K562 (cell line): ENCODE measurements around the gene GAB2. TPM values are rescaled to one million over a fixed set of nuclear protein-coding genes. Genes with fewer than 3 reads are reported as not detected.

Experiments used
- E4F1 ChIP-seq: fragments of 250-450 bp; sonication (Bioruptor Pico); IDR thresholded peaks from 2 replicates; pipeline ENCODE4 v1.5.0; 2021; ENCODE audit warnings: mild to moderate bottlenecking, borderline replicate concordance
- ELK3 ChIP-seq: fragments of 450-650 bp; formaldehyde crosslinking; IDR thresholded peaks from 2 replicates; pipeline ENCODE4 v1.4.0; 2020; ENCODE audit warnings: mild to moderate bottlenecking
- HCFC1 ChIP-seq: IDR thresholded peaks from 2 replicates; pipeline ENCODE4 v1.6.1; 2012; ENCODE audit warnings: low read depth, low read length, improper control_type of control experiment
- IRF2 ChIP-seq: sonication (generic); formaldehyde crosslinking; IDR thresholded peaks from 2 replicates; pipeline ENCODE4 v1.8.1; 2022; ENCODE audit warnings: mild to moderate bottlenecking, missing genetic modification reagents
- MGA ChIP-seq: fragments of 450-650 bp; IDR thresholded peaks from 2 replicates; pipeline ENCODE4 v1.6.1; 2016; ENCODE audit warnings: mild to moderate bottlenecking, moderate library complexity
- NFXL1 ChIP-seq: fragments of 450-650 bp; formaldehyde crosslinking; IDR thresholded peaks from 2 replicates; pipeline ENCODE4 v1.4.0; 2021; ENCODE audit warnings: mild to moderate bottlenecking
- OTX1 ChIP-seq: fragments of 450-650 bp; formaldehyde crosslinking; IDR thresholded peaks from 2 replicates; pipeline ENCODE4 v1.4.0; 2022; ENCODE audit warnings: mild to moderate bottlenecking
- SIRT6 ChIP-seq: IDR thresholded peaks from one replicate; pipeline ENCODE4 v1.6.1; 2012; ENCODE audit warnings: low read depth, mild to moderate bottlenecking, control low read depth, inconsistent platforms, low read length, moderate library complexity
- SNRNP70 ChIP-seq: fragments of 200-400 bp; formaldehyde crosslinking; optimal IDR thresholded peaks from 2 replicates; pipeline ENCODE3; 2017; ENCODE audit warnings: low read depth, low read length
- WHSC1 ChIP-seq: IDR thresholded peaks from one replicate; pipeline ENCODE4 v1.6.1; 2012; ENCODE audit warnings: low read length, control low read depth, inconsistent platforms
- ZNF316 ChIP-seq: fragments of 450-650 bp; IDR thresholded peaks from 2 replicates; pipeline ENCODE4 v1.6.1; 2016
- ZNF668 ChIP-seq: fragments of 250-450 bp; sonication (Bioruptor Pico); IDR thresholded peaks from 2 replicates; pipeline ENCODE4 v1.8.0; 2022; ENCODE audit warnings: mild to moderate bottlenecking, inconsistent platforms
- polyA plus RNA-seq, 8 experiments: library from polyadenylated mRNA; depleted of rRNA in 4 of 8; stranded (reverse) in 5 of 8; unstranded in 3 of 8; fragments of >200 nt; fragmentation: Nextera tagmentation in 2 of 8; fragmentation: Illumina TruSeq in 1 of 8; extraction: Ambion mirVana in 2 of 8; extraction: Trizol in 1 of 8; gene quantifications; 2 replicates each; pipeline versions ENCODE4 v1.2.1 to v1.2.3, GENCODE V29; 2011 to 2014; ENCODE audit warnings: inconsistent platforms in 1 of 8, missing spikeins in 1 of 8
- total RNA-seq, 7 experiments: library from RNA; depleted of rRNA in 6 of 7; stranded (reverse); fragments of >200 nt in 6 of 7; fragmentation: Illumina TruSeq in 2 of 7; extraction: Trizol in 2 of 7; gene quantifications; 2 replicates each; pipeline versions ENCODE4 v1.2.1 to v1.2.3, GENCODE V29; 2011 to 2021; ENCODE audit warnings: low replicate concordance in 1 of 7

The GAB2 gene
- total and polyA plus RNA-seq, 9 of the 15 experiments (the other 6 are each of a cell fraction or from before 2014, with no cell fraction given) = 2.3 to 35.2 (median 16.1) TPM

- TF ChIP-seq OTX1 (CRISPR knock-in tag) (no peak), IRF2 (CRISPR knock-in tag) (no peak), SIRT6 (no peak), WHSC1 (no peak), SNRNP70 (no peak), MGA (no peak), NFXL1 (CRISPR knock-in tag) (no peak), ZNF316 (peak; percentile 95), ZNF668 (CRISPR knock-in tag) (no peak), ELK3 (CRISPR knock-in tag) (no peak), E4F1 (CRISPR knock-in tag) (no peak), HCFC1 (no peak)
These were observed 3.1 kb downstream of the GAB2 start (continued) for GRCh38 chr11:78414321-78415051.
